NCI-H2171 (cell line): ENCODE data around the gene CYP11A1.

Experiments used
- DNase-seq: peaks from one replicate; lab custom pipeline; 2025; lab: John Stamatoyannopoulos, UW

Gene CYP11A1

DNA sequence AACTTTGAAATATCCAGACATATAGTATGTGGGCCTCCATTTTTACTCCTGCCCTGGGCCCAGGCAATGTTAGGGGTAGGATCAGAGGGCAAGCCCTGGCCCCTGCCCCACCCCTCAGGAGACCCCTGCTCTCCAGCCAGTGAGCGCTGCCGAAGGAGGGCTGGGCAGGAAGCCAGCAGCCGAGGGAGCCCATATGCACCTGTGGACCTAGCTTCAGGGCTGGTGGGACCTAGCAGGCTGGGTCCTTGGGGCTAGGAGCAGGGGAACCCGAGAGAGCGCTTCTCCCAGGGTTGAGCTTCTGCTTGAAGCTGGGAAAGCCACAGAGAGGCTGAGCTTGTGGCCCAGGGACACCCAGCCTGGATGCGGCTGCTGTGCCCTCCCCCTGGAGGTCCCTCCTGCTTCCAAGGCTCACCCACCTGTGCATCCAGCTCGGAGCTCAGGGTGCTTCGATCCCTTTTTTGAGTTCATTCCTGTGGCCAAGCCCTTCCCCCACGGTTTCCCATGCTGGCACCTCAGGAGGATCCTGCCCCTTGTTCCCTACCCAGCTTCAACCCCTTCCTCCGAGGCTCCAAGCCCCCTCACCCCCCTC, 21.0 kb upstream of the CYP11A1 start:
- DNase-seq = no peak

DNA sequence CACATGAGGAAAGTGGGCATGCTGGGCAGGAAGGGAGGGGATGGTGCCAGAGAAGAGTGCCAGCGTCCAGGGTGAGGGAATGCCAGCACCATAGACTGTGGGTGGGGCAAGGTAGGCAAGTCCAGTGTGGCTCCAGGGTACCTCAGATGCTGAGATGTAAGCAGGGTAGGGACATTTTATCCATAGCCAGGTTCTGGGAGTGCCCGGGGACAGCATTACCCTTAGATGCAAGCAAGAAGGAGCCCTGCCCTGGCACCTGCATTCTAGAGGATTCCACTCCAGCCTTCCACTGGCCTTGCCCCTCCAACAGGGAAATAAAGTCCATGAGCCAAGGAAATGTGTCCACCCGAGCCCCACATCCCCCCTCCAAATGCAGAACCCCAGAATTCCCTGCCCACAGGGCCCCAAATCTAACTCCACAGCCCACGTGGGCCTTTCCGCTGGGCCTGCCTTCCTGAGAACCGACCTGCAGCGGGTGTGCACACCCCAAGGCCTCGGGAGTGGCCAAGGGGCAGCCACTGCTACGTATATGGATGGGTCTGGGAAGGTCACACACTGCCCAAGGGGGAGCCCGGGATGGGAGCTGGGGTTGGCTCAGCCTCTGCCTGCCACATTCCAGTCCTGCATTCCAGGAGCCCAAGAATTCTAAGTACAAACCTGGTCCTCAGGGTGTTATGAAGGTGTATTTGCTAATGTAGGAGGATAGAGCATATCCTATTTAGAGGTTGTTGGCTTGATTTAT, 20.3 kb upstream of the CYP11A1 start:
- DNase-seq = no peak

GRCh38 chr15:74387141-74387541, 19.7 kb upstream of the CYP11A1 start:
- DNase-seq = no peak

DNA sequence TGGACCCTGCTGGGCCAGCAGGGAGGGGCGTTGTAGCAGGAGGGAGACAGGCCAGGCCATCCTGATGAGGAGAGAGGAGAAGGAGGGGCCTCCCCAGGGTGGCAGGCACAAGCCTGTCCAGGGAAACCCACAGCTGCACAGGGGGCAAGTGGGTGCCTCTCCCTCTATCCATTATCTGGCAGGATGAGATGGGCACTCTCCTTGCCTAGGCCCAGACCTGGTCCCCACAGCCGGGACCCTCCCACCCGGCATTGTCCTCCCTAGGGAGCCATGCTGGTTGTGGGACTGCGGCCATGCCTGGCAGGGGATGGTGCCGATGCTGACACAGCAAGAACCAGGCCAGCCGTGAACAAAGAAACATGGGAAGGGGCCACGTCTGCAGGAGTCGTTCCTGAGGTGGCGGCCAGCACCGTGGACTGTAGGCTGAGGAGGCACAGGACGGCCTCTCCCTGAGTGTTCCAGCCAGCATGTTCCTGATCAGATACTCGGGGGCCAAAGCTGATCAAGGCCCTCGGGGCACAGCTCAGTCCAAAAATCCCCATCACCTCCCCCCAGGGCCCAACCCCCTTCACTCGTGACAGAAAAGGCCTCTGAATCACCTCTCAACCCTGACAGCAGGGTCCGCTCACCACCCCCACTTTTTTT, 19.2 kb upstream of the CYP11A1 start:
- no peak for DNase-seq

DNA sequence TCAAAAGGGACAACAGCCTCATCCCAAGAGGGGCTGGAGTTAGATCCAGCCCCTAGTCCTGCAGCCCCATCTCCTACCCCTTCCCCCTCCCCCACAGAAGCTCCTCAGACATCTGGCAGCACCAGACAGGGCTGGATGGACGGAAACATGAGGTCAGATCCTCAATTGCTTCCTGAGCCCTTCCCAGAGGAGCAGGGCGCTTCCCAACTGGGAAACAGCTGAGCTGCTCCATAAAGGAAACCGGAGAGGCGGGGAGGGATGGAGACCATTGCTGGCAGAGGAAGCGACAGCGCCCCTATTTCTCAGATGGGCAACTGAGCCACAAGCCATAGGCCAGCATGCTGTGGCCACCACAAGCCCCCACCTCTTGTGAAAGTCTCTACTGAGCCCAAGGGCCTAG, 18.3 kb upstream of the CYP11A1 start:
- no peak for DNase-seq

DNA sequence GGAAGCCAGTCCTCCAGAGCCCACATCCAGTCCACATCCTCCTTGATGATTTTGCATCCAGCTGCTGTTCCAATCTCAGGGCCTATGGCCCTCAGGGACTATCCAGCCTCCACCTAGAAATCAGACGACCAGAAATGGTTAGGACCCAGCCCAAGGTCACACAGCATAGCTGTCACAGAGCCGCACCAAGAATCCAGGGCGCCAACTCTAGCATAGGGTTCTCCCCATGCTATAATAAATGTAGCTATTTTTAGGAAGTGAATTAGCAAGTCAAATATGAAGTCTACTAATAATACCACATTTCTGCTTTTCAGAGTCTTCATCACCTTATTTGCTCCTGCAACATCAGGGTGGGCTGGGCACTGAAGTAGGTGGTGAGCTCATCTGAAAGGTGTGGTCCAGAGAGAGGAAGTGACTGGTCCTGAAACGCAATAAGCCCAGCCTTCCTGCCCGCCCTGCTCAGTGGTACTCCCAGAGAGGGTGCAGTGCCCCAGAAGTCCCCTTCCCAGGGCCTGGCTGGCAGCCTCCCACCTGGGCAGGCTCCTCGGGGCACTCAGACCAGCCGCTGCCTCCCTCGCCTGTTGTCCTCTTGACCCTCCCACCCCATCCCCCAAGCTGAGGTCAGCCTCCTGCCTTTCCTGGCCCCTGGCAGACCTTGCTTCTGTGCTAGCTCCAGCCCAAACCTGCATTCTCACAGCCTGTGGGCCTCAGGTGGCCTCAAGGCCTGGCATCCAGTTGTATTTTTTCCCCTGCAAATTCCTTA, 17.6 kb upstream of the CYP11A1 start:
- no peak for DNase-seq

- DNase-seq = no peak
Measured at GRCh38 chr15:74384566-74384880, 17.1 kb upstream of the CYP11A1 start.

DNA sequence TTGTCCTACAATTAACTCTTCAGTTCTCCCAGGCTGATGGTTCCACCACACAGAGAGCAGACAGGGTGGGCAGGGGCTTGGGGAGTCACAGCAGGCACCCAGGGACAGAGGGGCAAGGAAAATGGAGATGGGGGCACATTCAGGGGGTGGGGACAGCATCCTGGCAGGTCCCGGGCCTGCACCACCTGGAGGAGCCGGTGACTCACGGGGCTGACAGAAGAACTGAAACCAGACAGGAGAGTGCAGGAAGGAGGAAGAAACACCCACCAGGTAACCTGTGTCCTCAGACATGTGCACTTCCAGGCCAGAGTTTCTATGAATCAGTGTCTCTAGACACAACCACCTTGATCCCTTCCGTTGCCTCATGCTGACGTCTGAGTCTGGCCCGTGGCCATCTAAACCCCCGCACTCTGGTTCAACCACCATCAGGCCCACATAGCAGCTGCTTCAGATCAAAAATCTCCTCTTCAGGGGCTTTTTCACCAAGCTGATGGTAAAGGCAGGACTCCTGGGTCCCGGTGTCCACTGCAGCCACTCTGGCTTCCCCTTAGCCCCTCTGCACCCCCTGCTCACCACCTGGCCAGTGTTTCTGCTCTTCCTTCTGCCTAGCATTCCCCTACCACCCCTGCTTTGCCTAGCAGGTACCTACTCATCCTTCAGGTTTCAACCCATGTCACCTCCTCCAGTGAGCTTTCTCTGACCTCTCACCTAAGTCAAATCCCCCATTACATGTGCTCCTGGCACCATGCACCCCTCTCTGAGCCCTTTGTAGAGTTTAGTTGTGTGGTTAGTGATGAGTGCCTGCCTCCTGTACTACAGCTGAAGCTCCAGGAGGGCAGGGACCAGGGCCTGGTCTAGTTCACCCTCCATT, 16.5 kb upstream of the CYP11A1 start:
- no peak for DNase-seq

GRCh38 chr15:74383286-74383685, 15.8 kb upstream of the CYP11A1 start:
- DNase-seq = no peak

DNA sequence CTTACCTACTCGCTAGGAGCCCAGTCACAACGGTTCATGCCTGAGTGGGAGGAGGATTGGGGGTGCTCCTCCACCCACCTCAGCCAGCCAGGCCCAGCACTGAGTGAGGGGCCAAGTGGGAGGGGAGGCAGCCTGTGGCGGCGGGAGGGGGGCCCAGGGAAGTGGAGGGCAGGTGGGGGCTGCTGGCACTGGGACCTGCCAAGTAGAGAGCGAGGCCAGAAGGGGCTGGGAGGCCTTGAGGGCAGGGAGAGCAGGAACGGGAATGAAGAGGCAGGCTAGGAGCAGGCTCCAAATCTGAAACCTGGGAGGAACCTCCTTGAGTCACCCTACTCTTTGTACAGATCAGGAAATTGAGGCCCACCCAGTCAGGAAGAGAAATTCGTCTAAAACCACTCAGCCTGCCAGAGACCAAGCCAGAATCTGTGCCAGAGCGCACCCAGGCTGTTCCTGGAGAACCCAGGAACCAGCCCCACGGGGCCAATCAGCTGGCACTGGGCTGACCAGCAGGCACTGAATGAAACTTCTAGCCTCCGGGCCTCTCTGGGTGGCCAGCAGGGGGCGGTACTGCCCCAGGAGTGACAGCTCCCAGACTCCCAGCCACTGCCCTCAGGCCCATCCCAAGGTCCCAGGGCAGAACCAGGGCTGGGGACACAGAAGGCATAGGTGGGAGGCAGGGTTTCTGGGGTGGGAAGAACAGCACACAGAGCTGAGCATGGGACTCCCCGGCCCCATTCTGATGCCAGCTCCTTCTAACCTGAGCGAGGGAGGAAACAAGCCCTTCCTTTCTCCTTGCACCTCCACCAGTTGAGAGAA, 14.8 kb upstream of the CYP11A1 start:
- peak; percentile 7 for DNase-seq

DNA sequence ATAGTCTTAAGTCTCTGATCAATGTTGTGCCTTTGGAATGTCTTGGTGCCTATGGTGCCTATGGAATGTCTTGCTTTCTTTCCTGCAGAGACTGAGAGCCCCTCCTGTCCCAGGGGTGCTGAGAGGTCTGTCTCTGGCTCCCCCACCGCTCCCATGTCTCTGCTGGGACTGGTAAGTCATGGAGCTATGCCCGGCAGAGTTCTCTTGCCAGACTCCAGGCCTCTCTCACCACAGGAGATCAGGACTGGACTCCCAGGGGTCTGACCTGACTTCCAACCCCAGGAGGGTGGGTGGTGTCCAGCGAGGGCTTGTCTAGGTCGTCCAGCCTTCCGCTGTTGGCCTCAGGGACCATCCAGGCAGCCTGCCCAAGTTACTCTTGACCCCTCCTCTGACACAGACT, 14.0 kb upstream of the CYP11A1 start:
- no peak for DNase-seq

DNA sequence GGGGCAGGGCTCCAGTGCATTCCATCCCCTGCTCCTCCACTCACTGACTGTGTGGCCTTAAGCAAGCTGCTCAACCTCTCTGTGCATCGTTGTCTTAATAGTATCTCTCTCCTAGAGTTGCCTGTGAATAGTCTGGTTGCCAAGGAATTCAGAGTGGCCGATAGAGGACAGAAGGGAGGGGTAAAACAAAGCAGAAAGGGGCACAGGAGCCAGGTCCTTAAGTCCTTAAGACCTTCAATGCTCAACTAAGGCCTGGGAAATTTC, 13.7 kb upstream of the CYP11A1 start:
- DNase-seq = no peak

DNA sequence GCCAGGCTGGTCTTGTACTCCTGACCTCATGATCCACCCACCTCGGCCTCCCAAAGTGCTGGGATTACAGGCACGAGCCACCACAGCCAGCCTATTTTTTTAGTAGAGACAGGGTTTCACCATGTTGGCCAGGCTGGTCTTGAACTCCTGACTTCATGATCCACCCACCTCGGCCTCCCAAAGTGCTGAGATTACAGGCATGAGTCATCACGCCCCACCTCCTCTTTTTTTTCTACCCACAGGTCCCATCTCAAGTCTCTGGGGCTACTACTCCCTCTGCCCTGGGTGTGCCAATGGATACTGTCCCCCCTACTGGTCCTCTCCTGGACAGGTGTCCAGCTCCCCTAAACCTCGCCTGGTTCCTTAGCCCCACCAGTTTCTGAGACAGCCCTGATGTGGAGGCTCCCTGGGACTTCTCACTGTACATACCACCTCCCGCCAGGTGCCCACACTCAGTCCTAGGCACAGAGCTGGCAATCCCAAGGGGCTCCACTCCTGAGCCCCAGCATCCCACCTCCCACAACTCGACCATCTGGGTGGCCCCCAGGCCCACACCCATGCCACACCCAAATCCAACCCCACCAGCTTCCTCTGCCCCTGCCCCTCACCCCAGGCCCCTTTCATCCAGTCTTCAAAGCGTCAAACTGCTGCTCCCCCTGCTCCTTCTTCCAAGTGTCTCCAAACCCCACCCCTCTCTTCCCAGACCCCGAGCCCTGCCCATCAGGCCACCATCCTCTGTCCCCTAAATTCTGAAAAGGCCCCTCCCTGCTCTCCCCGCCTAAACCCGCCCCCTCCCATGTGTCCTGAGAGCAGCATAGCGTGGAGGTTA, 13.1 kb upstream of the CYP11A1 start:
- no peak for DNase-seq

DNA sequence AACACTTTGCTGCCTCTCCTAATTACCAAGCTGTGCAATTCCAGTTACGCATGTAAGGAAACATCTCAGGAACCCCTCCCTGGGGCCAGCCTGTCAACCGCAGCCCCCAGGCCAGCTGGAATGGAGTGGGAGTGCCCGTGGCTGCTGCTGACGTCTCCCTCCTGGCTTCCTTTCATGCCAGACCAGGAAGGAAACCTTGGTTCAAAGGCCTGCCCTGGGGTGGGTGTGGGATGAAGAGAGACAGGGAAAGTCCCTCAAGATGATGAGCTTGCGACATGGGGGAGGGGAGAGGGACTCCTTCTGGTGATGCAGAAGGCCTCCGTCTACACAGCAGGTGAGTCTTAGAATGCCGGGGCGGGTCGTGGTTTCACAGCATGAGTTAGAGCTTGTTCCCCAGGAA, 11.4 kb upstream of the CYP11A1 start:
- no peak for DNase-seq

- no peak for DNase-seq
Measured at GRCh38 chr15:74377831-74378766, 10.7 kb upstream of the CYP11A1 start.

DNA sequence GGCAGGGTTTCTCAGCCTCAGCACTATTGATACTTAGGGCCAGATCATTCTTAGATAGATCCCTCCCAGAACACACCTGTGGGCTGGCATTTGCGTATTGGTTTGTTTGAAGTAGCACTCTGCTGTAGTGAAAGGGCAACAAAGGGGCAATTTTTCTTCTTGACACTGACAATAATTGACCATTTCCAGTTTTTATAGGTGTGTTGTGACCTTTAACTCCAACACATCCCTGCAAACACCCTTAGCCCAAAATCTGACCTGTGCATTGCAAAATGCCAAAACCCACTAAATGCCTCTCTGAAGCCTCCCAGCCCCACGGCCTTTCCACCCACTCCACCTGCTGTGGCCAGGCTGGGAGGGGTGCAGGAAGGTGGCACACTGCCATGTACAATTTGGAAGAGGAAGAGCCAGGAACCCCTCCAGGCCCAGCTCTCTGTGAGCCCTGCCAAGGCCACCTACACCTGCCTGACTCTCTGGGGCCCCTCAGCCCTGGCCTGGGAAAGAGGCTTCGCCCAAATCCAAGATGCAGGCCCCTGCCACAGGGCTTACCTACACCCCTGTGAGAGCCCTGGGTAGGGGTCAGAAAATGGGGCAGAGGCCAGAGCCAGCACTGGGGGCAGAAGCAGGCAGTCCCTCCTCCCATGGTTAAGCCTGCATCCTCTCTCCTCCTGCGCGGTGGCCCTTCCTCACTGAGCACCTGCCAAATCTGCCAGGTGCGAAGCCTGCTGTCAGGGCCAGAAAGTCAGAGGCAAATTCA, 9.6 kb upstream of the CYP11A1 start:
- DNase-seq = no peak

GRCh38 chr15:74376226-74376625, 8.8 kb upstream of the CYP11A1 start:
- DNase-seq = no peak

DNA sequence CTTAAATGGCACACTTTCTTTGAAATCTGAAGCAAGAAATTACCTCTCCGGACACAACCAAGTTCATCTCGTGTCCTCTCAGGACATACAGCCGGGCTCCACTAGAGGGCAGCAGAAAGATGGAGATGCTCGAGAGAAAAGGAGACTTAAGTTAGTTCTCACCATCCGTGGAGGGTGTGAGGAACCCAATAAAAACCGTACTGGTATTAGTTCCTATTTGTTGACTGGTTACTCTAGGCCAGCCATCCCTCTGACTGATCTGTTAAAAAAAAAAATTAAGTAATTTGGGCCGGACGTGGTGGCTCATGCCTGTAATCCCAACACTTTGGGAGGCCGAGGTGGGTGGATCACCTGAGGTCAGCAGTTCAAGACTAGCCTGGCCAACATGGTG, 7.9 kb upstream of the CYP11A1 start:
- DNase-seq = peak; percentile 64
